ENCODE data around the gene LRRN2. TPM values are rescaled to one million over a fixed set of nuclear protein-coding genes. Genes with fewer than 3 reads are reported as not detected.
"Not testable (repeated sequence)": the region's sequence is repeated elsewhere in the genome, so short reads cannot be mapped to it uniquely, and the experiment has no call there.

LRRN2 gene
- total and polyA plus RNA-seq, 4 donors, result 0.97 to 4.4 (median 1.2) TPM

DNA sequence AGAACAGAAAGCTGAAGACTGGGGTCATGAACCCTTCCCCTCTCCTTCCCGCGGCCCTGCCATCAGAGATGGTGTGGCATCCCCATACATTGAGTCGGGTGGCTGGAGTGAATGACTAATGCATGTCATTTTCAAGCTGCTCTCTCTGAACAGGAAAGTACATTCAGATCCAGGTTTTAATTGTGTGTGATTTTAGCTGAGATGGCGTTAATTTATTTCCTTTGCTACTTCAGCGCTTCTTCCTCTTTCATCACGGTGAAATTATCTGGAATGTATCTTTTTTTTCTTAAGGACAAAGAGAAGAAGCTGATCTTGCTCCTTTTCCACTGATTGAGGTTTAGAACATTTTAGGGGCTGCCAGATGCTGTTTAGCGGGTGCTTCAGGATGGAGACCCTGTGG is 8.6 kb upstream of the LRRN2 start:
- peaks cover 0 to 2% (median 0%) of the 10 kb centered on the region in 4 donors for H3K9me3 ChIP-seq (ENCODE audit: control insufficient read depth in 4 of 4, insufficient read depth in 3 of 4, low read length in 3 of 4)
- H3K9ac ChIP-seq (ENCODE audit: insufficient read depth in 1 of 2, low read length in 2 of 2), result no peak overlapping the region
- H3K27me3 ChIP-seq (ENCODE audit: control insufficient read depth in 3 of 3, insufficient read depth in 3 of 3, low read length in 2 of 3), result peaks cover 0 to 7% (median 2%) of the 10 kb centered on the region in 3 donors
- ATAC-seq (ENCODE audit: insufficient read depth, low FRiP score) (no peak), DNase-seq (no peak)
- no peaks in the 10 kb centered on the region for H3K4me1 ChIP-seq (ENCODE audit: control insufficient read depth in 5 of 5, insufficient read depth in 5 of 5, low read length in 5 of 5)
- H3K27ac ChIP-seq (ENCODE audit: low read depth in 1 of 2, low read length in 1 of 2), result no peak overlapping the region
- no peaks in the 10 kb centered on the region for H3K36me3 ChIP-seq (ENCODE audit: control insufficient read depth in 4 of 4, insufficient read depth in 4 of 4, low read length in 4 of 4)
- TF ChIP-seq, protein P1, sequence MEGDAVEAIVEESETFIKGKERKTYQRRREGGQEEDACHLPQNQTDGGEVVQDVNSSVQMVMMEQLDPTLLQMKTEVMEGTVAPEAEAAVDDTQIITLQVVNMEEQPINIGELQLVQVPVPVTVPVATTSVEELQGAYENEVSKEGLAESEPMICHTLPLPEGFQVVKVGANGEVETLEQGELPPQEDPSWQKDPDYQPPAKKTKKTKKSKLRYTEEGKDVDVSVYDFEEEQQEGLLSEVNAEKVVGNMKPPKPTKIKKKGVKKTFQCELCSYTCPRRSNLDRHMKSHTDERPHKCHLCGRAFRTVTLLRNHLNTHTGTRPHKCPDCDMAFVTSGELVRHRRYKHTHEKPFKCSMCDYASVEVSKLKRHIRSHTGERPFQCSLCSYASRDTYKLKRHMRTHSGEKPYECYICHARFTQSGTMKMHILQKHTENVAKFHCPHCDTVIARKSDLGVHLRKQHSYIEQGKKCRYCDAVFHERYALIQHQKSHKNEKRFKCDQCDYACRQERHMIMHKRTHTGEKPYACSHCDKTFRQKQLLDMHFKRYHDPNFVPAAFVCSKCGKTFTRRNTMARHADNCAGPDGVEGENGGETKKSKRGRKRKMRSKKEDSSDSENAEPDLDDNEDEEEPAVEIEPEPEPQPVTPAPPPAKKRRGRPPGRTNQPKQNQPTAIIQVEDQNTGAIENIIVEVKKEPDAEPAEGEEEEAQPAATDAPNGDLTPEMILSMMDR (IDR thresholded peaks at IDR 0.05; ENCODE audit: control extremely low read depth, extremely low read depth), result no peak
- no peak overlapping the region for H3K4me3 ChIP-seq
- 60 to 75% methylated on average over 7 of the region's 7 CpGs for WGBS, 2 donors

DNA sequence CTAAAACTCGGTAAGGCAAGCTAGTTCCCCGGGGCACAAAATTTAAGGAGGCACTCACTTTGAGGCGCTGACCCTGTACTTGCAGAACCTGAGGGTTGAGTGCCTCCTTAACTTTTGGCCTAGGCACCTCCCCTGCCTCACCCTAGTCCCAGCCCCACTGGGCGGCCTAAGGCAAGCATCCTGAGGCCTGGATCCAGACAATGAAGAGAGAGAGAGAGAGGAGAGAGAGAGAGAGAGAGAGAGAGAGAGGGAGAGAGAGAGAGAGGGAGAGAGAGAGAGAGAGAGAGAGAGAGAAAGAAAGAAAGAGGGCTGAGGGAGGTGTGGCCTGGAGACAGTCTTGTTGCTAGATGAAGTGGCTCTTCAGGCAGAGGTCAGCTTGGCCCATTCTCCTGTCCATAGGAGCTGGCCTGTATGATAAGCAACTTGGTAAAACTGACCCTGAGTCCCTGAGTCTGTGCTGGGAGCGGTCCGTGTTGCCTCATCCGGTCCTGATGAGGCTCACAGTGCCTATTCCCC is 7.4 kb upstream of the LRRN2 start:
- H3K9me3 ChIP-seq (ENCODE audit: control insufficient read depth in 4 of 4, insufficient read depth in 3 of 4, low read length in 3 of 4), result peaks cover 0 to 2% (median 0%) of the 10 kb centered on the region in 4 donors
- no peak overlapping the region for H3K9ac ChIP-seq (ENCODE audit: insufficient read depth in 1 of 2, low read length in 2 of 2)
- 66 to 89% methylated on average over 7 of the region's 7 CpGs for WGBS, 2 donors
- TF ChIP-seq, protein P1 (IDR thresholded peaks at IDR 0.05; ENCODE audit: control extremely low read depth, extremely low read depth), result no peak
- H3K27me3 ChIP-seq (ENCODE audit: control insufficient read depth in 3 of 3, insufficient read depth in 3 of 3, low read length in 2 of 3), result peaks cover 0 to 10% (median 2%) of the 10 kb centered on the region in 3 donors
- ATAC-seq (ENCODE audit: insufficient read depth, low FRiP score) (no peak), DNase-seq (no peak)
- H3K27ac ChIP-seq (ENCODE audit: low read depth in 1 of 2, low read length in 1 of 2), result no peak overlapping the region
- H3K4me1 ChIP-seq (ENCODE audit: control insufficient read depth in 5 of 5, insufficient read depth in 5 of 5, low read length in 5 of 5), result no peaks in the 10 kb centered on the region
- H3K36me3 ChIP-seq (ENCODE audit: control insufficient read depth in 4 of 4, insufficient read depth in 4 of 4, low read length in 4 of 4), result no peaks in the 10 kb centered on the region
- no peak overlapping the region for H3K4me3 ChIP-seq

DNA sequence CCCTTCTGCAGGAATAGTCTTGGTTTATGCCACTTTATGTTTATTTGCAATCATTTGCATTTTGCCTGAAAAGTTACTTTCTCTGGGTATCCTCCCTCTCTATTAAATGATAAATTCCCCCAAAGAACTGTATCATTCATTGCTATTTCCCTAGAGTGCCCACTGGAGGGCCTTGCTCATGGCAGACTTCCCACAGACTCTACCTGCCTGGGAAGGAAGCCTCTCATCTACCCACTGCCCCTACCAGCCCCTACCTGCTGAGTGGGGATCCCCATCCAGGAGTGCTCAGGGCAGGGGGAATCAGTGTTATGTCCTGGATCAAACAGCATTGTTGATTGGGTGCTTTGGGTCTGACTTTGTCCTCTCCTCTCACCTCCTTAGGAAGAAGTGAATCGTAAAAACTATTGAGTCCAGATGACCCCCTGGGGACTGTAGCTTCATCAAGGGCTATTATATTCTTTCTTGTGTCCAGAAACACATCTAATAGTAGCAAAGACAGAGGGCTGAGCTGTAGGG is 6.8 kb upstream of the LRRN2 start:
- ATAC-seq (ENCODE audit: insufficient read depth, low FRiP score) (no peak), DNase-seq (no peak)
- H3K4me3 ChIP-seq, result no peak overlapping the region
- peaks cover 0 to 2% (median 0%) of the 10 kb centered on the region in 4 donors for H3K9me3 ChIP-seq (ENCODE audit: control insufficient read depth in 4 of 4, insufficient read depth in 3 of 4, low read length in 3 of 4)
- no peaks in the 10 kb centered on the region for H3K36me3 ChIP-seq (ENCODE audit: control insufficient read depth in 4 of 4, insufficient read depth in 4 of 4, low read length in 4 of 4)
- no peak overlapping the region for H3K9ac ChIP-seq (ENCODE audit: insufficient read depth in 1 of 2, low read length in 2 of 2)
- no peaks in the 10 kb centered on the region for H3K4me1 ChIP-seq (ENCODE audit: control insufficient read depth in 5 of 5, insufficient read depth in 5 of 5, low read length in 5 of 5)
- 88 to 94% methylated on average over 1 of the region's 1 CpG for WGBS, 2 donors
- peaks cover 0 to 15% (median 2%) of the 10 kb centered on the region in 3 donors for H3K27me3 ChIP-seq (ENCODE audit: control insufficient read depth in 3 of 3, insufficient read depth in 3 of 3, low read length in 2 of 3)
- no peak overlapping the region for H3K27ac ChIP-seq (ENCODE audit: low read depth in 1 of 2, low read length in 1 of 2)
- TF ChIP-seq, protein P1 (IDR thresholded peaks at IDR 0.05; ENCODE audit: control extremely low read depth, extremely low read depth), result no peak

DNA sequence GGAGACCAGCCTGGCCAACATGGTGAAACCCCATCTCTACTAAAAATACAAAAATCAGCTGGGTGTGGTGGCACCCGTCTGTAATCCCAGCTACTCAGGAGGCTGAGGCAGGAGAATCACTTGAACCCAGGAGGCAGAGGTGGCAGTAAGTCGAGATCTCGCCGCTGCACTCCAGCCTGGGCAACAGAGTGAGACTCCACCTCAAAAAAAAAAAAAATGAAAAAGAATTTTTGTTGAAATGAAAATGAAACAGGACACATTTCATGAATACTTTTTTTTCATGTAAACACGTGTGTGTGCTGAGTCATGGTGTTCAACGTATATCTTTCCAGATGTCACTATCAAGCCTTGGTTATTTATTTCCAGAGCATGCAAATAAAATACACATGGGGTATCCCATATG is 5.8 kb upstream of the LRRN2 start:
- WGBS, 2 donors, result 66 to 67% methylated on average over 6 of the region's 6 CpGs
- DNase-seq; H3K9me3 ChIP-seq (ENCODE audit: control insufficient read depth in 4 of 4, insufficient read depth in 3 of 4, low read length in 3 of 4); H3K4me3 ChIP-seq; H3K4me1 ChIP-seq (ENCODE audit: control insufficient read depth in 5 of 5, insufficient read depth in 5 of 5, low read length in 5 of 5); H3K36me3 ChIP-seq (ENCODE audit: control insufficient read depth in 4 of 4, insufficient read depth in 4 of 4, low read length in 4 of 4); H3K9ac ChIP-seq (ENCODE audit: insufficient read depth in 1 of 2, low read length in 2 of 2); H3K27ac ChIP-seq (ENCODE audit: low read depth in 1 of 2, low read length in 1 of 2); ATAC-seq (ENCODE audit: insufficient read depth, low FRiP score): not testable (repeated sequence)
- H3K27me3 ChIP-seq (ENCODE audit: control insufficient read depth in 3 of 3, insufficient read depth in 3 of 3, low read length in 2 of 3), result peaks cover 3 to 18% (median 11%) of the 10 kb centered on the region in 3 donors
